Calu3 (cell line): ENCODE measurements around the gene HEG1. TPM values are rescaled to one million over a fixed set of nuclear protein-coding genes. Genes with fewer than 3 reads are reported as not detected.

Experiments used
- BruUV-seq: library from RNA; stranded (reverse); fragments of 400-500 nt; replicated peaks from 2 replicates; lab custom pipeline; 2021; lab: Mats Ljungman, UMichigan
- CTCF ChIA-PET: fragments of 300-600 bp; sonication (Branson Sonifier 250); formaldehyde crosslinking; loops from one replicate; lab custom pipeline; 2022; ENCODE audit warnings: antibody characterized with exemption; lab: Charles Lee
- DNase-seq: peaks from one replicate; pipeline ENCODE4 v3.0.0; 2022
- H3K27ac Mint-ChIP-seq: one replicate; pipeline ENCODE4 v1.8.0; 2022; ENCODE audit warnings: mixed read lengths; ENCODE audit not compliant: unreplicated experiment
- H3K27me3 Mint-ChIP-seq: one replicate; pipeline ENCODE4 v1.8.0; 2022; ENCODE audit warnings: mixed read lengths; ENCODE audit not compliant: unreplicated experiment
- H3K36me3 Mint-ChIP-seq: one replicate; pipeline ENCODE4 v1.8.0; 2022; ENCODE audit warnings: mild to moderate bottlenecking, moderate library complexity, mixed read lengths; ENCODE audit not compliant: insufficient read depth, unreplicated experiment
- H3K4me1 Mint-ChIP-seq: one replicate; pipeline ENCODE4 v1.8.0; 2022; ENCODE audit warnings: mild to moderate bottlenecking, low read depth, mixed read lengths; ENCODE audit not compliant: unreplicated experiment
- H3K4me3 Mint-ChIP-seq: one replicate; pipeline ENCODE4 v1.8.0; 2022; ENCODE audit warnings: mild to moderate bottlenecking, low read depth, moderate library complexity, mixed read lengths; ENCODE audit not compliant: unreplicated experiment
- H3K9me3 Mint-ChIP-seq: one replicate; pipeline ENCODE4 v1.8.0; 2022; ENCODE audit warnings: low read depth, mixed read lengths; ENCODE audit not compliant: unreplicated experiment
- CTCF ChIP-seq: fragments of 200-600 bp; IDR thresholded peaks from one replicate; pipeline ENCODE4 v1.8.0; 2022; ENCODE audit warnings: antibody characterized with exemption; ENCODE audit not compliant: unreplicated experiment
- intact Hi-C: fragments of 100-400 bp; cut with micrococcal nuclease; formaldehyde crosslinking; loops from one replicate; pipeline ENCODE4 v1.10.0; 2022; ENCODE audit not compliant: unreplicated experiment
- total RNA-seq: library from RNA; stranded (reverse); gene quantifications from 2 replicates; pipeline ENCODE4 v1.2.3, GENCODE V29; 2022

The HEG1 gene
- total RNA-seq, 1 experiment from 2014 or later, result 0.97 TPM

- CTCF ChIA-PET, result no interaction called here
- Mint-ChIP-seq H3K9me3 (peaks cover 3% of the 10 kb centered on the region), H3K4me1 (no peaks in the 10 kb centered on the region), H3K4me3 (no peak overlapping the region), H3K27ac (no peak overlapping the region), H3K36me3 (no peaks in the 10 kb centered on the region), H3K27me3 (peaks cover 15% of the 10 kb centered on the region)
- intact Hi-C loops, result no loop called here
- no peak for DNase-seq
- no peak for TF ChIP-seq CTCF
- no TSS peak for BruUV-seq
Measured at GRCh38 chr3:125033135-125033534, 22.7 kb downstream of the HEG1 start.

- Mint-ChIP-seq H3K27ac (no peak overlapping the region), H3K4me1 (no peaks in the 10 kb centered on the region), H3K27me3 (peaks cover 15% of the 10 kb centered on the region), H3K4me3 (no peak overlapping the region), H3K9me3 (peaks cover 3% of the 10 kb centered on the region), H3K36me3 (no peaks in the 10 kb centered on the region)
- no peak for DNase-seq
- CTCF ChIA-PET, result no interaction called here
- BruUV-seq, result no TSS peak
- intact Hi-C loops, result no loop called here
- no peak for TF ChIP-seq CTCF
Measured at GRCh38 chr3:125032683-125033082, 23.1 kb downstream of the HEG1 start.

- intact Hi-C loops, result no loop called here
- BruUV-seq, result no TSS peak
- TF ChIP-seq CTCF, result no peak
Measured at GRCh38 chr3:125032100-125032643, 23.6 kb downstream of the HEG1 start.

GRCh38 chr3:125031544-125031943, 24.3 kb downstream of the HEG1 start:
- DNase-seq, result no peak
- H3K4me3 Mint-ChIP-seq, result no peak overlapping the region
- no peak overlapping the region for H3K27ac Mint-ChIP-seq
- H3K36me3 Mint-ChIP-seq, result no peaks in the 10 kb centered on the region
- CTCF ChIA-PET, result no interaction called here
- H3K4me1 Mint-ChIP-seq, result no peaks in the 10 kb centered on the region
- intact Hi-C loops, result no loop called here
- BruUV-seq, result no TSS peak
- H3K9me3 Mint-ChIP-seq, result peaks cover 3% of the 10 kb centered on the region
- TF ChIP-seq CTCF, result no peak
- H3K27me3 Mint-ChIP-seq, result peaks cover 25% of the 10 kb centered on the region

More at GRCh38 chr3:125032100-125032643, 23.6 kb downstream of the HEG1 start:
- Mint-ChIP-seq H3K36me3 (no peaks in the 10 kb centered on the region), H3K27ac (no peak overlapping the region), H3K9me3 (peaks cover 3% of the 10 kb centered on the region), H3K4me3 (no peak overlapping the region), H3K27me3 (peaks cover 18% of the 10 kb centered on the region), H3K4me1 (no peaks in the 10 kb centered on the region)
- CTCF ChIA-PET, result no interaction called here
- DNase-seq, result no peak
